Panc1 (cell line): ENCODE results near the gene EPB41L5.

Experiments
- POLR2AphosphoS5 ChIP-seq: IDR thresholded peaks from 2 replicates; pipeline ENCODE4 v1.6.1; 2012; ENCODE audit warnings: mild to moderate bottlenecking, low read depth, low read length, moderate library complexity
- SIN3A ChIP-seq: IDR thresholded peaks from 2 replicates; pipeline ENCODE4 v1.6.1; 2012; ENCODE audit warnings: low read depth, mild to moderate bottlenecking, low read length, moderate library complexity, borderline replicate concordance; ENCODE audit not compliant: insufficient read depth
- TCF7L2 ChIP-seq: IDR thresholded peaks from 2 replicates; pipeline ENCODE4 v1.6.1; 2011; ENCODE audit warnings: mild to moderate bottlenecking, low read depth, low read length, inconsistent platforms
- TF ChIP-seq, protein P1 (sequence below): fragments of 450-650 bp; IDR thresholded peaks from 2 replicates; pipeline ENCODE4 v1.5.1; 2017; ENCODE audit warnings: mild to moderate bottlenecking
- TF ChIP-seq, protein P2 (sequence below), 2 experiments: IDR thresholded peaks; 2 replicates each; pipeline ENCODE4 v1.6.1; 2011 to 2012; ENCODE audit warnings: low read depth in 2 of 2, control low read depth in 1 of 2, low read length in 1 of 2, mild to moderate bottlenecking in 1 of 2, moderate library complexity in 1 of 2; ENCODE audit not compliant: insufficient read depth in 1 of 2

DNA sequence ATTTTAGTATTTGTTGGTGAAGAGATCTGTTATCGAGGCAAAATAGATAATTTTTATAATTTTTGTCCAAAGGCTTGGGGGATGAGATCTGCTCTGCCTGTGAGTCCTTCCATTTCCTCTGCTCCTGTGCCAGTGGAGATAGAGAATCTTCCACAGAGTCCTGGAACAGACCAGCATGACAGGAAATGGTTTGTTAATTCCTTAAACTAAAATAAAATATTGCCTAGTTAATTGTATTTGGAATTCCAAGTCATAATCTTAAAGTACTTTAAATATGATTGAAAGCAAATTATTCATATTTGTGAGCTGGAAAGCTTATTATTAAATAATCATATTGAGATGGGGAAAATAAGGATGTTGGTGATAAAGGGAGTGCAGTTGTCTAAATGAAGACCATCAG is 87.8 kb downstream of the EPB41L5 start:
- TF ChIP-seq, protein P1, sequence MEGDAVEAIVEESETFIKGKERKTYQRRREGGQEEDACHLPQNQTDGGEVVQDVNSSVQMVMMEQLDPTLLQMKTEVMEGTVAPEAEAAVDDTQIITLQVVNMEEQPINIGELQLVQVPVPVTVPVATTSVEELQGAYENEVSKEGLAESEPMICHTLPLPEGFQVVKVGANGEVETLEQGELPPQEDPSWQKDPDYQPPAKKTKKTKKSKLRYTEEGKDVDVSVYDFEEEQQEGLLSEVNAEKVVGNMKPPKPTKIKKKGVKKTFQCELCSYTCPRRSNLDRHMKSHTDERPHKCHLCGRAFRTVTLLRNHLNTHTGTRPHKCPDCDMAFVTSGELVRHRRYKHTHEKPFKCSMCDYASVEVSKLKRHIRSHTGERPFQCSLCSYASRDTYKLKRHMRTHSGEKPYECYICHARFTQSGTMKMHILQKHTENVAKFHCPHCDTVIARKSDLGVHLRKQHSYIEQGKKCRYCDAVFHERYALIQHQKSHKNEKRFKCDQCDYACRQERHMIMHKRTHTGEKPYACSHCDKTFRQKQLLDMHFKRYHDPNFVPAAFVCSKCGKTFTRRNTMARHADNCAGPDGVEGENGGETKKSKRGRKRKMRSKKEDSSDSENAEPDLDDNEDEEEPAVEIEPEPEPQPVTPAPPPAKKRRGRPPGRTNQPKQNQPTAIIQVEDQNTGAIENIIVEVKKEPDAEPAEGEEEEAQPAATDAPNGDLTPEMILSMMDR, result no peak
- TF ChIP-seq POLR2AphosphoS5, result no peak
- TF ChIP-seq, protein P2, sequence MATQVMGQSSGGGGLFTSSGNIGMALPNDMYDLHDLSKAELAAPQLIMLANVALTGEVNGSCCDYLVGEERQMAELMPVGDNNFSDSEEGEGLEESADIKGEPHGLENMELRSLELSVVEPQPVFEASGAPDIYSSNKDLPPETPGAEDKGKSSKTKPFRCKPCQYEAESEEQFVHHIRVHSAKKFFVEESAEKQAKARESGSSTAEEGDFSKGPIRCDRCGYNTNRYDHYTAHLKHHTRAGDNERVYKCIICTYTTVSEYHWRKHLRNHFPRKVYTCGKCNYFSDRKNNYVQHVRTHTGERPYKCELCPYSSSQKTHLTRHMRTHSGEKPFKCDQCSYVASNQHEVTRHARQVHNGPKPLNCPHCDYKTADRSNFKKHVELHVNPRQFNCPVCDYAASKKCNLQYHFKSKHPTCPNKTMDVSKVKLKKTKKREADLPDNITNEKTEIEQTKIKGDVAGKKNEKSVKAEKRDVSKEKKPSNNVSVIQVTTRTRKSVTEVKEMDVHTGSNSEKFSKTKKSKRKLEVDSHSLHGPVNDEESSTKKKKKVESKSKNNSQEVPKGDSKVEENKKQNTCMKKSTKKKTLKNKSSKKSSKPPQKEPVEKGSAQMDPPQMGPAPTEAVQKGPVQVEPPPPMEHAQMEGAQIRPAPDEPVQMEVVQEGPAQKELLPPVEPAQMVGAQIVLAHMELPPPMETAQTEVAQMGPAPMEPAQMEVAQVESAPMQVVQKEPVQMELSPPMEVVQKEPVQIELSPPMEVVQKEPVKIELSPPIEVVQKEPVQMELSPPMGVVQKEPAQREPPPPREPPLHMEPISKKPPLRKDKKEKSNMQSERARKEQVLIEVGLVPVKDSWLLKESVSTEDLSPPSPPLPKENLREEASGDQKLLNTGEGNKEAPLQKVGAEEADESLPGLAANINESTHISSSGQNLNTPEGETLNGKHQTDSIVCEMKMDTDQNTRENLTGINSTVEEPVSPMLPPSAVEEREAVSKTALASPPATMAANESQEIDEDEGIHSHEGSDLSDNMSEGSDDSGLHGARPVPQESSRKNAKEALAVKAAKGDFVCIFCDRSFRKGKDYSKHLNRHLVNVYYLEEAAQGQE (IDR thresholded peaks at IDR 0.05; ENCODE audit: insufficient read depth in 1 of 2, low read depth in 2 of 2, low read length in 1 of 2), result no peak
- TF ChIP-seq TCF7L2, result no peak
- no peak for TF ChIP-seq SIN3A
